Measurements from ENCODE around the gene TMCC1. TPM values are rescaled to one million over a fixed set of nuclear protein-coding genes. Genes with fewer than 3 reads are reported as not detected.

TMCC1 gene
- total and polyA plus RNA-seq, 10 of the 15 experiments (the other 5 are each of a cell fraction or from before 2014, with no cell fraction given): 2.3 to 21.1 (median 8.4) TPM

GRCh38 chr3:129734449-129734848 is 159.1 kb downstream of the TMCC1 start:
- no peak for FAIRE-seq
- H3K27me3 ChIP-seq (replicated peaks in 1 of 2; ENCODE audit: control insufficient read depth in 2 of 2, insufficient read depth in 2 of 2, low read length in 1 of 2): no peaks in the 10 kb centered on the region
- no peak for ATAC-seq
- ChIA-PET RAD21 (ENCODE audit: unreplicated experiment) (no interaction called here), SMC1A (ENCODE audit: uncharacterized antibody, unreplicated experiment) (interaction anchor here (1.0 kb wide), 1 partner anchor 10 kb away, joined by 4 read pairs; no protein-coding TSS in a partner anchor), CTCF (no interaction called here), POLR2A (no interaction called here)
- H3K4me3 ChIP-seq: no peak overlapping the region
- no peaks in the 10 kb centered on the region for H3K9me3 ChIP-seq (replicated peaks; ENCODE audit: control insufficient read depth, insufficient read depth, low read length)
- no TSS peak for BruUV-seq (replicated peaks)
- no peaks in the 10 kb centered on the region for H3K36me3 ChIP-seq (ENCODE audit: control insufficient read depth in 2 of 2, insufficient read depth in 2 of 2, low read length in 1 of 2)
- H2AFZ ChIP-seq (ENCODE audit: control insufficient read depth, low read depth, low read length): no peak overlapping the region
- WGBS (ENCODE audit: insufficient coverage, insufficient replicate concordance, low lambda C conversion rate, missing lambda C conversion rate): 98% methylated on average over 2 of the region's 2 CpGs
- H3K79me2 ChIP-seq (ENCODE audit: control insufficient read depth, insufficient read depth, low read length): no peaks in the 10 kb centered on the region
- DNase-seq (ENCODE audit: low read depth, low spot score): no peak
- no peak overlapping the region for H3K27ac ChIP-seq (ENCODE audit: control insufficient read depth, insufficient read depth)
- H3K4me1 ChIP-seq (ENCODE audit: control insufficient read depth, insufficient read depth, low read length): no peaks in the 10 kb centered on the region
- H3K9ac ChIP-seq (ENCODE audit: control insufficient read depth, insufficient read depth, low read length): no peak overlapping the region
- intact Hi-C loops (cut with micrococcal nuclease; ENCODE audit: unreplicated experiment): no loop called here
- no peaks in the 10 kb centered on the region for H4K20me1 ChIP-seq (ENCODE audit: control insufficient read depth, insufficient read depth)
- in situ Hi-C loops (cut with MboI): no loop called here
- no peak overlapping the region for H3K4me2 ChIP-seq (ENCODE audit: control insufficient read depth, insufficient read depth)
- TF ChIP-seq SRF (IDR thresholded peaks at IDR 0.05; ENCODE audit: low read depth in 2 of 2, low read length in 2 of 2) (no peak), CUX1 (IDR thresholded peaks at IDR 0.05; ENCODE audit: insufficient replicate concordance, low read depth, low read length) (no peak), ZZZ3 (IDR thresholded peaks at IDR 0.05; ENCODE audit: control insufficient read depth, insufficient read length, low read depth) (no peak)
- TF ChIP-seq, protein P1, sequence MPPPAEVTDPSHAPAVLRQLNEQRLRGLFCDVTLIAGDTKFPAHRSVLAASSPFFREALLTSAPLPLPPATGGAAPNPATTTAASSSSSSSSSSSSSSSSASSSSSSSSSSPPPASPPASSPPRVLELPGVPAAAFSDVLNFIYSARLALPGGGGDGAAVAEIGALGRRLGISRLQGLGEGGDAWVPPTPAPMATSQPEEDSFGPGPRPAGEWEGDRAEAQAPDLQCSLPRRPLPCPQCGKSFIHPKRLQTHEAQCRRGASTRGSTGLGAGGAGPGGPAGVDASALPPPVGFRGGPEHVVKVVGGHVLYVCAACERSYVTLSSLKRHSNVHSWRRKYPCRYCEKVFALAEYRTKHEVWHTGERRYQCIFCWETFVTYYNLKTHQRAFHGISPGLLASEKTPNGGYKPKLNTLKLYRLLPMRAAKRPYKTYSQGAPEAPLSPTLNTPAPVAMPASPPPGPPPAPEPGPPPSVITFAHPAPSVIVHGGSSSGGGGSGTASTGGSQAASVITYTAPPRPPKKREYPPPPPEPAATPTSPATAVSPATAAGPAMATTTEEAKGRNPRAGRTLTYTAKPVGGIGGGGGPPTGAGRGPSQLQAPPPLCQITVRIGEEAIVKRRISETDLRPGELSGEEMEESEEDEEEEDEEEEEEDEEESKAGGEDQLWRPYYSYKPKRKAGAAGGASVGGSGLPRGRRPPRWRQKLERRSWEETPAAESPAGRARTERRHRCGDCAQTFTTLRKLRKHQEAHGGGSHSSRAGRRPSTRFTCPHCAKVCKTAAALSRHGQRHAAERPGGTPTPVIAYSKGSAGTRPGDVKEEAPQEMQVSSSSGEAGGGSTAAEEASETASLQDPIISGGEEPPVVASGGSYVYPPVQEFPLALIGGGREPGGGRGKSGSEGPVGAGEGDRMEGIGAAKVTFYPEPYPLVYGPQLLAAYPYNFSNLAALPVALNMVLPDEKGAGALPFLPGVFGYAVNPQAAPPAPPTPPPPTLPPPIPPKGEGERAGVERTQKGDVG (CRISPR knock-in tag; IDR thresholded peaks at IDR 0.05): no peak
- TF ChIP-seq, protein P2, sequence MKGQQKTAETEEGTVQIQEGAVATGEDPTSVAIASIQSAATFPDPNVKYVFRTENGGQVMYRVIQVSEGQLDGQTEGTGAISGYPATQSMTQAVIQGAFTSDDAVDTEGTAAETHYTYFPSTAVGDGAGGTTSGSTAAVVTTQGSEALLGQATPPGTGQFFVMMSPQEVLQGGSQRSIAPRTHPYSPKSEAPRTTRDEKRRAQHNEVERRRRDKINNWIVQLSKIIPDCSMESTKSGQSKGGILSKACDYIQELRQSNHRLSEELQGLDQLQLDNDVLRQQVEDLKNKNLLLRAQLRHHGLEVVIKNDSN (IDR thresholded peaks at IDR 0.05; ENCODE audit: borderline replicate concordance, extremely low read length, insufficient read depth, low read depth, low read length): no peak

All from GM12878 (cell line).